GM12878 (cell line): ENCODE data around the gene SYCP2. TPM values are rescaled to one million over a fixed set of nuclear protein-coding genes. Genes with fewer than 3 reads are reported as not detected.

Experiments used
- ATAC-seq: fragments of 200-7000 bp; cut with Tn5 transposase; 3 replicates; pipeline ENCODE4 v1.9.1; 2020; ENCODE audit warnings: mild to moderate bottlenecking, moderate library complexity
- BruUV-seq: library from RNA; stranded (reverse); fragments of 400-500 nt; replicated peaks from 2 replicates; lab custom pipeline; 2021; lab: Mats Ljungman, UMichigan
- CTCF ChIA-PET: fragments of 300-600 bp; sonication (Branson Sonifier 250); formaldehyde crosslinking; extraction: SDS; loops from one replicate; lab custom pipeline; 2021; ENCODE audit warnings: inconsistent platforms; lab: Yijun Ruan, JAX
- POLR2A ChIA-PET: fragments of 350-600 bp; formaldehyde crosslinking; extraction: SDS; loops from one replicate; lab custom pipeline; 2021; ENCODE audit warnings: inconsistent platforms; lab: Charles Lee
- RAD21 ChIA-PET: fragments of 300-600 bp; sonication (Branson Sonifier 250); formaldehyde crosslinking; loops from one replicate; lab custom pipeline; 2023; ENCODE audit warnings: antibody characterized with exemption; ENCODE audit not compliant: unreplicated experiment; lab: Charles Lee
- SMC1A ChIA-PET: fragments of 300-600 bp; sonication (Branson Sonifier 250); formaldehyde crosslinking; loops from one replicate; lab custom pipeline; 2023; ENCODE audit not compliant: unreplicated experiment, uncharacterized antibody; lab: Charles Lee
- DNase-seq: peaks from one replicate; pipeline ENCODE4 v3.0.0-alpha.2; 2011; ENCODE audit warnings: low read depth, low spot score
- FAIRE-seq: peaks from 3 replicates; lab custom pipeline; 2011; peaks lifted over from hg19 to GRCh38; lab: Jason Lieb, UNC
- H2AFZ ChIP-seq: 2 replicates; pipeline ENCODE4 v1.6.0; 2011; ENCODE audit warnings: low read depth, low read length, control low read depth; ENCODE audit not compliant: control insufficient read depth
- H3K27ac ChIP-seq: 2 replicates; pipeline ENCODE4 v1.5.1; 2011; ENCODE audit warnings: control low read depth; ENCODE audit not compliant: control insufficient read depth, insufficient read depth
- H3K27me3 ChIP-seq, 2 experiments: replicated peaks in 1 of 2; 2 replicates each; pipeline versions ENCODE4 v1.6.0 to v1.6.1; 2011; ENCODE audit warnings: low read length in 1 of 2; ENCODE audit not compliant: control insufficient read depth in 2 of 2, insufficient read depth in 2 of 2
- H3K36me3 ChIP-seq, 2 experiments: 2 replicates each; pipeline ENCODE4 v1.5.1; 2011; ENCODE audit warnings: low read length in 1 of 2; ENCODE audit not compliant: control insufficient read depth in 2 of 2, insufficient read depth in 2 of 2
- H3K4me1 ChIP-seq: 2 replicates; pipeline ENCODE4 v1.6.1; 2011; ENCODE audit warnings: mild to moderate bottlenecking, low read length, moderate library complexity, mixed read lengths; ENCODE audit not compliant: control insufficient read depth, insufficient read depth
- H3K4me2 ChIP-seq: 2 replicates; pipeline ENCODE4 v1.6.0; 2011; ENCODE audit warnings: control low read depth; ENCODE audit not compliant: control insufficient read depth, insufficient read depth
- H3K4me3 ChIP-seq: fragments of 200-600 bp; sonication (generic); 2 replicates; pipeline ENCODE4 v1.5.1; 2016
- H3K79me2 ChIP-seq: 2 replicates; pipeline ENCODE4 v1.6.0; 2011; ENCODE audit warnings: low read length; ENCODE audit not compliant: control insufficient read depth, insufficient read depth
- H3K9ac ChIP-seq: 2 replicates; pipeline ENCODE4 v1.8.0; 2011; ENCODE audit warnings: low read length, control low read depth, mixed read lengths; ENCODE audit not compliant: control insufficient read depth, insufficient read depth
- H3K9me3 ChIP-seq: replicated peaks from 3 replicates; pipeline ENCODE4 v1.5.1; 2011; ENCODE audit warnings: mild to moderate bottlenecking, low read length; ENCODE audit not compliant: control insufficient read depth, insufficient read depth
- H4K20me1 ChIP-seq: 2 replicates; pipeline ENCODE4 v1.6.0; 2011; ENCODE audit not compliant: control insufficient read depth, insufficient read depth
- E4F1 ChIP-seq: fragments of 450-650 bp; IDR thresholded peaks from 2 replicates; pipeline ENCODE4 v1.6.1; 2018; ENCODE audit warnings: borderline replicate concordance, mild to moderate bottlenecking; ENCODE audit not compliant: partially characterized antibody
- IRF5 ChIP-seq: fragments of 450-650 bp; IDR thresholded peaks from 2 replicates; pipeline ENCODE4 v1.6.1; 2017; ENCODE audit warnings: borderline replicate concordance
- JUND ChIP-seq: IDR thresholded peaks from 2 replicates; pipeline ENCODE4 v1.6.1; 2012; ENCODE audit warnings: low read depth, mild to moderate bottlenecking, low read length, improper control_type of control experiment, moderate library complexity
- KLF5 ChIP-seq: fragments of 450-650 bp; IDR thresholded peaks from 2 replicates; pipeline ENCODE4 v1.6.1; 2014; ENCODE audit warnings: mild to moderate bottlenecking; ENCODE audit not compliant: partially characterized antibody
- NBN ChIP-seq: fragments of 450-650 bp; IDR thresholded peaks from 2 replicates; pipeline ENCODE4 v1.6.1; 2016
- PBX3 ChIP-seq: IDR thresholded peaks from 2 replicates; pipeline ENCODE4 v1.6.1; 2011; ENCODE audit warnings: mild to moderate bottlenecking, low read depth, low read length, moderate library complexity; ENCODE audit not compliant: insufficient replicate concordance
- SMAD5 ChIP-seq: IDR thresholded peaks from 2 replicates; pipeline ENCODE4 v1.6.1; 2016; ENCODE audit warnings: antibody characterized with exemption, low read depth
- SRF ChIP-seq, 2 experiments: IDR thresholded peaks; 2 replicates each; pipeline ENCODE4 v1.6.1; 2011; ENCODE audit warnings: low read depth in 2 of 2, low read length in 2 of 2, mild to moderate bottlenecking in 1 of 2, moderate library complexity in 1 of 2
- USF1 ChIP-seq: IDR thresholded peaks from 2 replicates; pipeline ENCODE4 v1.6.1; 2011; ENCODE audit warnings: borderline replicate concordance, low read depth, mild to moderate bottlenecking, moderate library complexity, mixed read lengths, low read length; ENCODE audit not compliant: insufficient read depth; ENCODE audit errors: extremely low read length
- ZBTB11 ChIP-seq: fragments of 450-650 bp; formaldehyde crosslinking; IDR thresholded peaks from 2 replicates; pipeline ENCODE4 v1.5.0; 2022; ENCODE audit warnings: mild to moderate bottlenecking, missing genetic modification characterization
- ZNF24 ChIP-seq: fragments of 450-650 bp; IDR thresholded peaks from 2 replicates; pipeline ENCODE4 v1.6.1; 2017; ENCODE audit warnings: antibody characterized with exemption, mild to moderate bottlenecking
- ZZZ3 ChIP-seq: IDR thresholded peaks from 2 replicates; pipeline ENCODE4 v1.6.1; 2011; ENCODE audit warnings: low read depth; ENCODE audit not compliant: control insufficient read depth, insufficient read length
- WGBS: methylation state at CpG from one replicate; pipeline ENCODE4 v1.1.6; 2016; ENCODE audit warnings: low lambda C conversion rate; ENCODE audit not compliant: insufficient replicate concordance, insufficient coverage; ENCODE audit errors: missing lambda C conversion rate; 5-methylcytosine and 5-hydroxymethylcytosine counted together
- in situ Hi-C: fragments of 300-500 bp; cut with MboI; formaldehyde crosslinking; loops from 9 replicates; pipeline ENCODE4 v1.14.3; 2018; ENCODE audit warnings: mixed read lengths
- intact Hi-C: fragments of 100-400 bp; cut with micrococcal nuclease; formaldehyde crosslinking; loops from one replicate; pipeline ENCODE4 v1.14.2; 2022; ENCODE audit not compliant: unreplicated experiment
- polyA plus RNA-seq, 11 experiments: library from polyadenylated mRNA; depleted of rRNA in 4 of 11; unstranded in 6 of 11; stranded (reverse) in 5 of 11; fragments of >200 nt; fragmentation: Nextera tagmentation in 4 of 11; fragmentation: Illumina TruSeq in 1 of 11; extraction: Ambion mirVana in 4 of 11; extraction: Trizol in 1 of 11; gene quantifications; 1 replicate in 1 of 11; 2 replicates in 10 of 11; pipeline versions ENCODE4 v1.2.1 to v1.2.3, GENCODE V29; 2011 to 2016; ENCODE audit warnings: inconsistent platforms in 2 of 11, missing spikeins in 2 of 11, low read depth in 1 of 11
- total RNA-seq, 4 experiments: library from RNA; depleted of rRNA in 3 of 4; stranded (reverse); fragments of >200 nt in 3 of 4; fragmentation: Illumina TruSeq in 1 of 4; extraction: Trizol in 1 of 4; gene quantifications; 2 replicates each; pipeline versions ENCODE4 v1.2.1 to v1.2.3, GENCODE V29; 2013 to 2021

Gene SYCP2
- total and polyA plus RNA-seq, 10 of the 15 experiments (the other 5 are each of a cell fraction or from before 2014, with no cell fraction given), result 0.01 to 0.18 (median 0.09) TPM; not detected in 2

GRCh38 chr20:59864726-59865125 lies 68.7 kb downstream of the SYCP2 start (continued):
- no peak for TF ChIP-seq E4F1
- TF ChIP-seq IRF5, result no peak

- no peaks in the 10 kb centered on the region for H3K4me1 ChIP-seq
- H2AFZ ChIP-seq, result no peak overlapping the region
- SMC1A ChIA-PET, result no interaction called here
- no peaks in the 10 kb centered on the region for H4K20me1 ChIP-seq
- no peaks in the 10 kb centered on the region for H3K9me3 ChIP-seq
- no peak for FAIRE-seq
- in situ Hi-C loops (no loop called here), intact Hi-C loops (no loop called here)
- H3K27ac ChIP-seq, result no peak overlapping the region
- no TSS peak for BruUV-seq
- H3K9ac ChIP-seq, result no peak overlapping the region
- no peak overlapping the region for H3K4me2 ChIP-seq
- no peak overlapping the region for H3K4me3 ChIP-seq
- no peak for ATAC-seq
- WGBS, result 59% methylated on average over 3 of the region's 3 CpGs
- no peaks in the 10 kb centered on the region for H3K79me2 ChIP-seq
- CTCF ChIA-PET, result interaction anchor here (1.4 kb wide), 1 partner anchor 13 kb away, joined by 5 read pairs; no protein-coding TSS in a partner anchor
- RAD21 ChIA-PET, result no interaction called here
- H3K27me3 ChIP-seq, result no peaks in the 10 kb centered on the region
- DNase-seq, result no peak
- no peaks in the 10 kb centered on the region for H3K36me3 ChIP-seq
- POLR2A ChIA-PET, result no interaction called here
- TF ChIP-seq PBX3, result no peak
- no peak for TF ChIP-seq SRF (IDR thresholded peaks at IDR 0.05; ENCODE audit: low read depth in 2 of 2, low read length in 2 of 2)
- no peak for TF ChIP-seq NBN
- TF ChIP-seq ZZZ3, result no peak
- TF ChIP-seq SMAD5, result no peak
- TF ChIP-seq KLF5, result no peak
- TF ChIP-seq USF1, result no peak
- no peak for TF ChIP-seq JUND
- TF ChIP-seq ZNF24, result no peak
- no peak for TF ChIP-seq ZBTB11 (CRISPR knock-in tag)
These were observed 70.4 kb downstream of the SYCP2 start for GRCh38 chr20:59863058-59863457.
